K562 (cell line): Measurements from ENCODE around the gene GOLIM4. TPM values are rescaled to one million over a fixed set of nuclear protein-coding genes. Genes with fewer than 3 reads are reported as not detected.

Source experiments
- ATAC-seq: fragments of 200-7000 bp; cut with Tn5 transposase; 3 replicates; pipeline ENCODE4 v1.9.1; 2020; ENCODE audit warnings: moderate library complexity
- BruUV-seq: library from RNA; stranded (reverse); fragments of 400-500 nt; replicated peaks from 2 replicates; lab custom pipeline; 2021; lab: Mats Ljungman, UMichigan
- CTCF ChIA-PET: fragments of 300-600 bp; formaldehyde crosslinking; extraction: SDS; loops from one replicate; lab custom pipeline; 2021; ENCODE audit warnings: low intra/inter-chr PET ratio; lab: Yijun Ruan, JAX
- POLR2A ChIA-PET: fragments of 300-600, 350-650 bp; sonication (Branson Sonifier 250); formaldehyde crosslinking; extraction: SDS; loops from one replicate; lab custom pipeline; 2021; ENCODE audit warnings: antibody characterized with exemption, inconsistent platforms; lab: Yijun Ruan, JAX
- DNase-seq, 4 experiments: peaks; one replicate each; pipeline versions ENCODE4 v3.0.0 to v3.0.0-alpha.2; 2011 to 2018; ENCODE audit warnings: low spot score in 3 of 4, mixed read lengths in 3 of 4; ENCODE audit errors: extremely low read depth in 1 of 4
- FAIRE-seq: peaks from 2 replicates; lab custom pipeline; 2011; peaks lifted over from hg19 to GRCh38; lab: Jason Lieb, UNC
- H2AFZ ChIP-seq: 2 replicates; pipeline ENCODE4 v1.6.0; 2011; ENCODE audit warnings: low read depth, low read length, control low read depth, inconsistent platforms
- H3K27ac ChIP-seq: fragments of 200-600 bp; 3 replicates; pipeline ENCODE4 v1.8.0; 2011; ENCODE audit warnings: low read depth, mild to moderate bottlenecking, control low read depth, inconsistent platforms, low read length, moderate library complexity, mixed read lengths; ENCODE audit errors: extremely low read depth
- H3K27me3 ChIP-seq, 2 experiments: fragments of 300-600 bp in 1 of 2; 2 replicates in 1 of 2; 3 replicates in 1 of 2; pipeline versions ENCODE4 v1.6.0 to v1.8.0; 2011; ENCODE audit warnings: inconsistent platforms in 2 of 2, low read length in 2 of 2, mild to moderate bottlenecking in 1 of 2, mixed read lengths in 1 of 2, moderate library complexity in 1 of 2; ENCODE audit not compliant: control insufficient read depth in 2 of 2, insufficient read depth in 2 of 2
- H3K36me3 ChIP-seq: fragments of 300-600 bp; 3 replicates; pipeline ENCODE4 v1.8.0; 2011; ENCODE audit warnings: mild to moderate bottlenecking, low read length, inconsistent platforms; ENCODE audit not compliant: control insufficient read depth, insufficient read depth
- H3K4me1 ChIP-seq, 2 experiments: fragments of 200-600 bp in 1 of 2; replicated peaks in 1 of 2; 2 replicates in 1 of 2; 3 replicates in 1 of 2; pipeline versions ENCODE4 v1.5.1 to v1.8.0; 2011; ENCODE audit warnings: inconsistent platforms in 2 of 2, low read length in 2 of 2, mild to moderate bottlenecking in 1 of 2, mixed read lengths in 1 of 2, moderate library complexity in 1 of 2; ENCODE audit not compliant: control insufficient read depth in 2 of 2, insufficient read depth in 2 of 2
- H3K4me2 ChIP-seq: 2 replicates; pipeline ENCODE4 v1.6.1; 2011; ENCODE audit warnings: low read length, control low read depth, inconsistent platforms, mixed read lengths; ENCODE audit not compliant: insufficient read depth
- H3K4me3 ChIP-seq: fragments of 200-600 bp; sonication (generic), shearing (Covaris generic); 2 replicates; pipeline ENCODE4 v1.5.1; 2016; ENCODE audit warnings: control low read depth, inconsistent platforms
- H3K79me2 ChIP-seq: fragments of 200-600 bp; 3 replicates; pipeline ENCODE4 v1.8.0; 2011; ENCODE audit warnings: low read length, inconsistent platforms; ENCODE audit not compliant: control insufficient read depth, insufficient read depth
- H3K9ac ChIP-seq, 2 experiments: 2 replicates each; pipeline versions ENCODE4 v1.6.0 to v1.6.1; 2011; ENCODE audit warnings: low read depth in 2 of 2, low read length in 2 of 2, control low read depth in 1 of 2, inconsistent platforms in 1 of 2, mild to moderate bottlenecking in 1 of 2, mixed read lengths in 1 of 2; ENCODE audit not compliant: insufficient read depth in 1 of 2
- H3K9me1 ChIP-seq: one replicate; pipeline ENCODE4 v1.6.0; 2011; ENCODE audit warnings: inconsistent platforms, mild to moderate bottlenecking, low read length, moderate library complexity; ENCODE audit not compliant: control insufficient read depth, insufficient read depth
- H3K9me3 ChIP-seq: replicated peaks from 2 replicates; pipeline ENCODE4 v1.5.1; 2011; ENCODE audit warnings: low read depth, low read length, inconsistent platforms; ENCODE audit not compliant: control insufficient read depth, insufficient read depth
- H4K20me1 ChIP-seq: replicated peaks from 2 replicates; pipeline ENCODE4 v1.6.1; 2011; ENCODE audit warnings: low read length, inconsistent platforms, mixed read lengths; ENCODE audit not compliant: control insufficient read depth, insufficient read depth
- CBX3 ChIP-seq, 2 experiments: IDR thresholded peaks; 1 replicate in 1 of 2; 2 replicates in 1 of 2; pipeline ENCODE4 v1.6.1; 2012; ENCODE audit warnings: inconsistent platforms in 2 of 2, low read length in 2 of 2, borderline replicate concordance in 1 of 2, control low read depth in 1 of 2
- EZH2 ChIP-seq: IDR thresholded peaks from 2 replicates; pipeline ENCODE4 v1.6.1; 2012; ENCODE audit warnings: low read depth, mild to moderate bottlenecking, inconsistent platforms, low read length, borderline replicate concordance
- HNRNPUL1 ChIP-seq: fragments of 200-400 bp; formaldehyde crosslinking; IDR thresholded peaks from 2 replicates; pipeline ENCODE4 v1.6.1; 2017; ENCODE audit warnings: low read length
- ILF3 ChIP-seq: fragments of 450-650 bp; IDR thresholded peaks from 2 replicates; pipeline ENCODE4 v1.6.1; 2018; ENCODE audit warnings: antibody characterized with exemption, mild to moderate bottlenecking, moderate library complexity, borderline replicate concordance
- LARP7 ChIP-seq: fragments of 450-650 bp; IDR thresholded peaks from 2 replicates; pipeline ENCODE4 v1.6.1; 2016
- NR2C1 ChIP-seq, 2 experiments: fragments of 450-650 bp; IDR thresholded peaks; 2 replicates each; pipeline ENCODE4 v1.6.1; 2017; ENCODE audit warnings: mild to moderate bottlenecking in 2 of 2, antibody characterized with exemption in 1 of 2, inconsistent platforms in 1 of 2, missing compliant biosample characterization in 1 of 2, missing genetic modification characterization in 1 of 2
- RBFOX2 ChIP-seq: fragments of 200-400 bp; formaldehyde crosslinking; IDR thresholded peaks from 2 replicates; pipeline ENCODE4 v1.6.1; 2017; ENCODE audit warnings: low read depth, mild to moderate bottlenecking, low read length, moderate library complexity
- SNRNP70 ChIP-seq: fragments of 200-400 bp; formaldehyde crosslinking; optimal IDR thresholded peaks from 2 replicates; pipeline ENCODE3; 2017; ENCODE audit warnings: low read depth, low read length
- SP1 ChIP-seq: sonication (generic); formaldehyde crosslinking; IDR thresholded peaks from 2 replicates; pipeline ENCODE4 v1.8.1; 2022; ENCODE audit warnings: mild to moderate bottlenecking, missing genetic modification reagents
- STAG1 ChIP-seq: sonication (generic); formaldehyde crosslinking; IDR thresholded peaks from 2 replicates; pipeline ENCODE4 v1.5.0; 2020; ENCODE audit warnings: missing genetic modification reagents, borderline replicate concordance
- TAF7 ChIP-seq: fragments of 450-650 bp; IDR thresholded peaks from 2 replicates; pipeline ENCODE4 v1.6.1; 2016; ENCODE audit warnings: missing genetic modification characterization, missing compliant biosample characterization
- TCF7 ChIP-seq: sonication (generic); IDR thresholded peaks from 2 replicates; pipeline ENCODE4 v1.6.1; 2016; ENCODE audit warnings: antibody characterized with exemption, borderline replicate concordance
- ZNF217 ChIP-seq: sonication (generic); formaldehyde crosslinking; IDR thresholded peaks from 2 replicates; pipeline ENCODE4 v1.8.0; 2022; ENCODE audit warnings: mild to moderate bottlenecking, missing genetic modification reagents
- ZNF354B ChIP-seq: fragments of 250-450 bp; sonication (Bioruptor Pico); IDR thresholded peaks from 2 replicates; pipeline ENCODE4 v1.4.0; 2020
- whole genome bisulfite sequencing: fragments of 100-300 bp; shearing (Covaris generic); methylation state at CpG from one replicate; pipeline ENCODE4 v1.1.6; 2016; ENCODE audit warnings: low coverage, mixed read lengths; ENCODE audit not compliant: insufficient coverage; ENCODE audit errors: missing lambda C conversion rate; 5-methylcytosine and 5-hydroxymethylcytosine counted together
- in situ Hi-C: fragments of 300-500 bp; cut with MboI; formaldehyde crosslinking; loops from 4 replicates; pipeline ENCODE4 v1.15.0; 2018; ENCODE audit warnings: inconsistent platforms, mixed read lengths
- intact Hi-C: fragments of 100-400 bp; cut with micrococcal nuclease; formaldehyde crosslinking; loops from 2 replicates; pipeline ENCODE4 v1.14.2; 2022
- polyA plus RNA-seq, 8 experiments: library from polyadenylated mRNA; depleted of rRNA in 4 of 8; stranded (reverse) in 5 of 8; unstranded in 3 of 8; fragments of >200 nt; fragmentation: Nextera tagmentation in 2 of 8; fragmentation: Illumina TruSeq in 1 of 8; extraction: Ambion mirVana in 2 of 8; extraction: Trizol in 1 of 8; gene quantifications; 2 replicates each; pipeline versions ENCODE4 v1.2.1 to v1.2.3, GENCODE V29; 2011 to 2014; ENCODE audit warnings: inconsistent platforms in 1 of 8, missing spikeins in 1 of 8
- total RNA-seq, 7 experiments: library from RNA; depleted of rRNA in 6 of 7; stranded (reverse); fragments of >200 nt in 6 of 7; fragmentation: Illumina TruSeq in 2 of 7; extraction: Trizol in 2 of 7; gene quantifications; 2 replicates each; pipeline versions ENCODE4 v1.2.1 to v1.2.3, GENCODE V29; 2011 to 2021; ENCODE audit warnings: low replicate concordance in 1 of 7
- TF ChIP-seq, protein P1 (sequence below): IDR thresholded peaks from 2 replicates; pipeline ENCODE4 v1.6.1; 2016; ENCODE audit warnings: missing genetic modification characterization, missing compliant biosample characterization
- TF ChIP-seq, protein P2 (sequence below): sonication (generic); formaldehyde crosslinking; IDR thresholded peaks from 2 replicates; pipeline ENCODE4 v1.8.0; 2022; ENCODE audit warnings: missing genetic modification reagents, mild to moderate bottlenecking, borderline replicate concordance
- TF ChIP-seq, protein P3 (sequence below), 2 experiments: IDR thresholded peaks; 2 replicates each; pipeline ENCODE4 v1.6.1; 2011; ENCODE audit warnings: borderline replicate concordance in 1 of 2, control low read depth in 1 of 2, low read depth in 1 of 2, low read length in 1 of 2, mild to moderate bottlenecking in 1 of 2, mixed read lengths in 1 of 2, moderate library complexity in 1 of 2; ENCODE audit not compliant: insufficient read depth in 1 of 2, insufficient read length in 1 of 2, poor library complexity in 1 of 2, severe bottlenecking in 1 of 2; ENCODE audit errors: extremely low read depth in 1 of 2
- TF ChIP-seq, protein P4 (sequence below): fragments of 450-650 bp; IDR thresholded peaks from 2 replicates; pipeline ENCODE4 v1.6.1; 2016; ENCODE audit warnings: low read depth, mild to moderate bottlenecking, moderate library complexity

Gene GOLIM4
- total and polyA plus RNA-seq, 9 of the 15 experiments (the other 6 are each of a cell fraction or from before 2014, with no cell fraction given), result 9.3 to 39.4 (median 31.0) TPM

DNA sequence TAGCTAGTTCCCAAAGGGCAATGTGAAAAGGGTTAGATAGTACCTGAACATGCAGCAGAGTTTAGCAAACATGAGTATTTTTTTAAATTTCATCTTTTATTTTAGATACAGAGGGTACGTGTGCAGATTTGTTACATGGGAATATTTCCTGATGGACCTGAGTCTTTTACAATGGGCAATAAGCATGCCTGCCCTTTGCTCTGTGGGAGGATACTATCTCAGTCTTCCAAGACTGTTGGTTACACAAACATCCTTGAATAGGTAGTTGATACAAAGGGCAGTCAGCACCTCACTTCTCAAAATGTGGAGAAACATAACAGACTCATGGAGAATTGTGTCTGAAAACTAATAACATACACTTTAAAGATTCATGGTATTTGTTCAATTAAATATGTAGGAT lies 103.3 kb downstream of the GOLIM4 start (continued):
- TF ChIP-seq, protein P1, sequence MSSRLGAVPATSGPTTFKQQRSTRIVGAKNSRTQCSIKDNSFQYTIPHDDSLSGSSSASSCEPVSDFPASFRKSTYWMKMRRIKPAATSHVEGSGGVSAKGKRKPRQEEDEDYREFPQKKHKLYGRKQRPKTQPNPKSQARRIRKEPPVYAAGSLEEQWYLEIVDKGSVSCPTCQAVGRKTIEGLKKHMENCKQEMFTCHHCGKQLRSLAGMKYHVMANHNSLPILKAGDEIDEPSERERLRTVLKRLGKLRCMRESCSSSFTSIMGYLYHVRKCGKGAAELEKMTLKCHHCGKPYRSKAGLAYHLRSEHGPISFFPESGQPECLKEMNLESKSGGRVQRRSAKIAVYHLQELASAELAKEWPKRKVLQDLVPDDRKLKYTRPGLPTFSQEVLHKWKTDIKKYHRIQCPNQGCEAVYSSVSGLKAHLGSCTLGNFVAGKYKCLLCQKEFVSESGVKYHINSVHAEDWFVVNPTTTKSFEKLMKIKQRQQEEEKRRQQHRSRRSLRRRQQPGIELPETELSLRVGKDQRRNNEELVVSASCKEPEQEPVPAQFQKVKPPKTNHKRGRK (tag), result no peak
- TF ChIP-seq, protein P2, sequence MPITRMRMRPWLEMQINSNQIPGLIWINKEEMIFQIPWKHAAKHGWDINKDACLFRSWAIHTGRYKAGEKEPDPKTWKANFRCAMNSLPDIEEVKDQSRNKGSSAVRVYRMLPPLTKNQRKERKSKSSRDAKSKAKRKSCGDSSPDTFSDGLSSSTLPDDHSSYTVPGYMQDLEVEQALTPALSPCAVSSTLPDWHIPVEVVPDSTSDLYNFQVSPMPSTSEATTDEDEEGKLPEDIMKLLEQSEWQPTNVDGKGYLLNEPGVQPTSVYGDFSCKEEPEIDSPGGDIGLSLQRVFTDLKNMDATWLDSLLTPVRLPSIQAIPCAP (CRISPR knock-in tag), result no peak
- TF ChIP-seq NR2C1 (IDR thresholded peaks at IDR 0.05) (no peak), NR2C1 (tag; IDR thresholded peaks at IDR 0.05) (no peak), TAF7 (tag) (no peak), CBX3 (IDR thresholded peaks at IDR 0.05; ENCODE audit: borderline replicate concordance in 1 of 2, low read length in 2 of 2) (no peak), STAG1 (CRISPR knock-in tag) (no peak), TCF7 (no peak), EZH2 (no peak)

DNA sequence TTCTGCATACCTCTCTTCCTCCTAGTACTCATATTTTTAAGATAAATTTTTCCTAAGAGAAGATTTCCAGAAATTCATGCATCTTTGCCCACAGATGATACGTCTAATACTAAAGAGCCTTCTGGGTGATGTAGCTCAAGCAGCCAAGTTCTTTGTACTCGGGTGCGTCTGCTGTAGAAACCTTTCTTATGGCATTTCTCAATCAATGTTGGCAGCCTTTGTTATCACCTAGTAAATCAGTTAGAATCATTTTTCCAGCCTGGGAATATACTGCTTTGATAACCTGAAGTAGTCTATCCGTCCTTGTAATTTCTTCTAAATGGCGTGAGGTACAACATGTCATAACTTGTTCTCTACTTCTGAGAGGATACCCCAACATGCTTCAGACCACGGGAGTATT lies 104.5 kb downstream of the GOLIM4 start:
- no peak overlapping the region for H2AFZ ChIP-seq
- H3K4me1 ChIP-seq, result no peaks in the 10 kb centered on the region
- no peaks in the 10 kb centered on the region for H4K20me1 ChIP-seq
- intact Hi-C loops, result no loop called here
- in situ Hi-C loops, result no loop called here
- H3K9ac ChIP-seq, result no peak overlapping the region
- H3K36me3 ChIP-seq, result no peaks in the 10 kb centered on the region
- CTCF ChIA-PET, result no interaction called here
- H3K9me1 ChIP-seq, result no peaks in the 10 kb centered on the region
- no peaks in the 10 kb centered on the region for H3K79me2 ChIP-seq
- DNase-seq (no peak), FAIRE-seq (no peak), ATAC-seq (no peak)
- H3K27me3 ChIP-seq, result no peaks in the 10 kb centered on the region
- no peak overlapping the region for H3K4me2 ChIP-seq
- no peak overlapping the region for H3K4me3 ChIP-seq
- no TSS peak for BruUV-seq
- 8% methylated on average over 6 of the region's 6 CpGs for WGBS
- POLR2A ChIA-PET, result no interaction called here
- no peak overlapping the region for H3K27ac ChIP-seq
- H3K9me3 ChIP-seq, result no peaks in the 10 kb centered on the region
- TF ChIP-seq ILF3 (no peak), SP1 (CRISPR knock-in tag) (no peak), ZNF217 (CRISPR knock-in tag) (no peak), SNRNP70 (no peak), RBFOX2 (no peak), HNRNPUL1 (no peak), ZNF354B (CRISPR knock-in tag) (no peak), LARP7 (no peak)
- TF ChIP-seq, protein P3, sequence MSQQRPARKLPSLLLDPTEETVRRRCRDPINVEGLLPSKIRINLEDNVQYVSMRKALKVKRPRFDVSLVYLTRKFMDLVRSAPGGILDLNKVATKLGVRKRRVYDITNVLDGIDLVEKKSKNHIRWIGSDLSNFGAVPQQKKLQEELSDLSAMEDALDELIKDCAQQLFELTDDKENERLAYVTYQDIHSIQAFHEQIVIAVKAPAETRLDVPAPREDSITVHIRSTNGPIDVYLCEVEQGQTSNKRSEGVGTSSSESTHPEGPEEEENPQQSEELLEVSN (IDR thresholded peaks at IDR 0.05; ENCODE audit: borderline replicate concordance in 1 of 2, extremely low read depth in 1 of 2, insufficient read depth in 1 of 2, insufficient read length in 1 of 2, low read depth in 1 of 2, low read length in 1 of 2, poor library complexity in 1 of 2, severe bottlenecking in 1 of 2), result no peak
- TF ChIP-seq, protein P4, sequence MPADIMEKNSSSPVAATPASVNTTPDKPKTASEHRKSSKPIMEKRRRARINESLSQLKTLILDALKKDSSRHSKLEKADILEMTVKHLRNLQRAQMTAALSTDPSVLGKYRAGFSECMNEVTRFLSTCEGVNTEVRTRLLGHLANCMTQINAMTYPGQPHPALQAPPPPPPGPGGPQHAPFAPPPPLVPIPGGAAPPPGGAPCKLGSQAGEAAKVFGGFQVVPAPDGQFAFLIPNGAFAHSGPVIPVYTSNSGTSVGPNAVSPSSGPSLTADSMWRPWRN, result no peak
